Prostate gland (tissue), 2 donors: ENCODE data around the gene IP6K2.

Source experiments
- POLR2A ChIP-seq: fragments of 450-650 bp; IDR thresholded peaks from one replicate; pipeline ENCODE4 v1.6.1; 2016; ENCODE audit warnings: antibody characterized with exemption, mild to moderate bottlenecking
- TF ChIP-seq, protein P1 (sequence below), 4 experiments: fragments of 200-600 bp in 2 of 4; fragments of 450-650 bp in 2 of 4; sonication (generic) in 2 of 4; IDR thresholded peaks; 1 replicate in 3 of 4; 2 replicates in 1 of 4; pipeline ENCODE4 v1.5.1; 2016 to 2019; ENCODE audit warnings: antibody characterized with exemption in 4 of 4, mild to moderate bottlenecking in 2 of 4, moderate library complexity in 2 of 4

DNA sequence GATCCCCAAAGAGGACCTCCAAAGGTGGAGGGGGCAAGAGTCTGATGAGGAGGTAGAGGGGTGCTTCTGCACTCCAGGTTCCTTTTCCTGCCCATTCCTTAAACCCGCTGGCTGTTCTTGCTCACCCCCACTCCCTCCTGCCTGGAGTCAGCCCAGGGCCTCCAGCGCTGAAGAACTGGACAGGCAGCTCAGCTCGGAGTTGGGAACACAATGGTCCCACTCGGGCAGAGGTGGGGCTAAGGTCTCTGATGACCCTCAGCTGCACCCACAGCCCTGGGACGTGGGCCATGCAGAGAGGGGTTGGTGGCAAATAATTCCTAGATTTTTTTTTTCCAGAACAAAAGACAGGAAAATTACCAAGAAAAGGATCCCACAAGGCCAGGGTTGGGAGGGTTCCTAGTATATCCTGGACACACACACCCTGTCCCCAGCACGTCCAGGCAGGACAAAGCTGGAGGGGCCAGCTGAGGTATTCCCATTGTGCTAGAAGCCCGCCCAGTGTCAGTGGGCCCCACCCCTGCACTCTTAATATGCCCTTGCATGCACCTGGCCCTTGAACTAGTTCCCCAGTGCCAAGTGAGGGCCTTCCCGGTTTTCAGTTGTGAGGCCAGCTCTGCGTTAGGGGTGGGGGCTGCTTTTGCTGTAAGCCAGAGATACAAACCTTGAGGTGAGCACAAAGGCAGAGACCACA is 22.1 kb upstream of the IP6K2 start:
- TF ChIP-seq, protein P1, sequence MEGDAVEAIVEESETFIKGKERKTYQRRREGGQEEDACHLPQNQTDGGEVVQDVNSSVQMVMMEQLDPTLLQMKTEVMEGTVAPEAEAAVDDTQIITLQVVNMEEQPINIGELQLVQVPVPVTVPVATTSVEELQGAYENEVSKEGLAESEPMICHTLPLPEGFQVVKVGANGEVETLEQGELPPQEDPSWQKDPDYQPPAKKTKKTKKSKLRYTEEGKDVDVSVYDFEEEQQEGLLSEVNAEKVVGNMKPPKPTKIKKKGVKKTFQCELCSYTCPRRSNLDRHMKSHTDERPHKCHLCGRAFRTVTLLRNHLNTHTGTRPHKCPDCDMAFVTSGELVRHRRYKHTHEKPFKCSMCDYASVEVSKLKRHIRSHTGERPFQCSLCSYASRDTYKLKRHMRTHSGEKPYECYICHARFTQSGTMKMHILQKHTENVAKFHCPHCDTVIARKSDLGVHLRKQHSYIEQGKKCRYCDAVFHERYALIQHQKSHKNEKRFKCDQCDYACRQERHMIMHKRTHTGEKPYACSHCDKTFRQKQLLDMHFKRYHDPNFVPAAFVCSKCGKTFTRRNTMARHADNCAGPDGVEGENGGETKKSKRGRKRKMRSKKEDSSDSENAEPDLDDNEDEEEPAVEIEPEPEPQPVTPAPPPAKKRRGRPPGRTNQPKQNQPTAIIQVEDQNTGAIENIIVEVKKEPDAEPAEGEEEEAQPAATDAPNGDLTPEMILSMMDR (IDR thresholded peaks at IDR 0.05) = no peak
- TF ChIP-seq POLR2A = no peak
